ENCODE results near the gene CYP2A6.

Gene CYP2A6

GRCh38 chr19:40804783-40805242, 45.4 kb downstream of the CYP2A6 start:
- in situ Hi-C loops (cut with HindIII; ENCODE audit: low sequenced_read_pairs) = no loop called here
- no peak for DNase-seq (ENCODE audit: low read depth, low spot score)
- peak; percentile 23 for TF ChIP-seq CTCF (IDR thresholded peaks at IDR 0.05; ENCODE audit: low read depth, low read length)
- H3K4me3 ChIP-seq (ENCODE audit: low read depth, low read length) = no peak overlapping the region

GRCh38 chr19:40803857-40804782, 46.1 kb downstream of the CYP2A6 start:
- TF ChIP-seq CTCF (IDR thresholded peaks at IDR 0.05; ENCODE audit: low read depth, low read length) = no peak
- no peak overlapping the region for H3K4me3 ChIP-seq (ENCODE audit: low read depth, low read length)

GRCh38 chr19:40803170-40803856, 46.9 kb downstream of the CYP2A6 start:
- H3K4me3 ChIP-seq (ENCODE audit: low read depth, low read length) = no peak overlapping the region
- no peak for TF ChIP-seq CTCF (IDR thresholded peaks at IDR 0.05; ENCODE audit: low read depth, low read length)
- in situ Hi-C loops (cut with HindIII; ENCODE audit: low sequenced_read_pairs) = no loop called here
- no peak for DNase-seq (ENCODE audit: low read depth, low spot score)

More at GRCh38 chr19:40803857-40804782, 46.1 kb downstream of the CYP2A6 start:
- in situ Hi-C loops (cut with HindIII; ENCODE audit: low sequenced_read_pairs) = no loop called here
- no peak for DNase-seq (ENCODE audit: low read depth, low spot score)

GRCh38 chr19:40802300-40803169, 47.7 kb downstream of the CYP2A6 start:
- no peak for DNase-seq (ENCODE audit: low read depth, low spot score)
- TF ChIP-seq CTCF (IDR thresholded peaks at IDR 0.05; ENCODE audit: low read depth, low read length) = no peak
- no peak overlapping the region for H3K4me3 ChIP-seq (ENCODE audit: low read depth, low read length)
- in situ Hi-C loops (cut with HindIII; ENCODE audit: low sequenced_read_pairs) = no loop called here

DNA sequence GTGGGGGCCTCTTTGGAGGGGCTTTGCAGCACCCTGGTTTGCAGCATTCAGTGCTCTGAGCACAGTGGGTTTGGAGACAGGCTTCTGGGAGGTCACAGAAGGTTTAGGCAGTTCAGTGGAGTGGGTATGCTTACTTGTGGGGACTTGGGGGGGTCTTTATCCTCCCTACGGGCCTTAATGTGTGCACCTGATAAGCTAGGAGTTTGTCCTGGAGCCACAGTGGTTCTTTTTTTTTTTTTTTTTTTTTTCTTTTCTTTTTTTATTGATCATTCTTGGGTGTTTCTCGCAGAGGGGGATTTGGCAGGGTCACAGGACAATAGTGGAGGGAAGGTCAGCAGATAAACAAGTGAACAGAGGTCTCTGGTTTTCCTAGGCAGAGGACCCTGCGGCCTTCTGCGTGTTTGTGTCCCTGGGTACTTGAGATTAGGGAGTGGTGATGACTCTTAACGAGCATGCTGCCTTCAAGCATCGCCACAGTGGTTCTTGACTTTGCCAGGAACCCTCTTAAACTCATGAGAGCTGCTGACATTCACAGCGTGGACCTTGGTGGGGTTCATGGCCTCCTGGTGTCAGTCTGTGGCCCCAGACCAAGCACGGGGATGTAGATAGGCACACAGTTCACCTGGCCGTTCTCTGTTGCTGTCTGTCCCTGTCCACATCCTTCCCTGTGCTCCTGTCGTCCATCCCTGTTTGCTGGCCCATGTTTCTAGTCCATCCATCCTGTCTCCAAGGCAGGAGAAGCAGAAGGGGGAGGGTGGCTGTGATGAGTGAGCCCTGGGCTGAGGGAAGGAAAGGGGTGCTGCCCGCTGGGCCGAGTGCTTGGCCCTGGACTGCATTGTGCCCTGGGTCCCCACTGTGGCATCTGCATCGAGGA, 48.6 kb downstream of the CYP2A6 start:
- TF ChIP-seq CTCF (IDR thresholded peaks at IDR 0.05; ENCODE audit: low read depth, low read length) = no peak
- DNase-seq (ENCODE audit: low read depth, low spot score) = no peak
- H3K4me3 ChIP-seq (ENCODE audit: low read depth, low read length) = no peak overlapping the region
- in situ Hi-C loops (cut with HindIII; ENCODE audit: low sequenced_read_pairs) = no loop called here
